Panc1 (cell line): ENCODE measurements around the gene CA10.

ENCODE experiments used
- POLR2AphosphoS5 ChIP-seq: IDR thresholded peaks from 2 replicates; pipeline ENCODE4 v1.6.1; 2012; ENCODE audit warnings: mild to moderate bottlenecking, low read depth, low read length, moderate library complexity
- TF ChIP-seq, protein P1 (sequence below): fragments of 450-650 bp; IDR thresholded peaks from 2 replicates; pipeline ENCODE4 v1.5.1; 2017; ENCODE audit warnings: mild to moderate bottlenecking
- TF ChIP-seq, protein P2 (sequence below), 2 experiments: IDR thresholded peaks; 2 replicates each; pipeline ENCODE4 v1.6.1; 2011 to 2012; ENCODE audit warnings: low read depth in 2 of 2, control low read depth in 1 of 2, low read length in 1 of 2, mild to moderate bottlenecking in 1 of 2, moderate library complexity in 1 of 2; ENCODE audit not compliant: insufficient read depth in 1 of 2

- no peak for TF ChIP-seq POLR2AphosphoS5
- TF ChIP-seq, protein P1, sequence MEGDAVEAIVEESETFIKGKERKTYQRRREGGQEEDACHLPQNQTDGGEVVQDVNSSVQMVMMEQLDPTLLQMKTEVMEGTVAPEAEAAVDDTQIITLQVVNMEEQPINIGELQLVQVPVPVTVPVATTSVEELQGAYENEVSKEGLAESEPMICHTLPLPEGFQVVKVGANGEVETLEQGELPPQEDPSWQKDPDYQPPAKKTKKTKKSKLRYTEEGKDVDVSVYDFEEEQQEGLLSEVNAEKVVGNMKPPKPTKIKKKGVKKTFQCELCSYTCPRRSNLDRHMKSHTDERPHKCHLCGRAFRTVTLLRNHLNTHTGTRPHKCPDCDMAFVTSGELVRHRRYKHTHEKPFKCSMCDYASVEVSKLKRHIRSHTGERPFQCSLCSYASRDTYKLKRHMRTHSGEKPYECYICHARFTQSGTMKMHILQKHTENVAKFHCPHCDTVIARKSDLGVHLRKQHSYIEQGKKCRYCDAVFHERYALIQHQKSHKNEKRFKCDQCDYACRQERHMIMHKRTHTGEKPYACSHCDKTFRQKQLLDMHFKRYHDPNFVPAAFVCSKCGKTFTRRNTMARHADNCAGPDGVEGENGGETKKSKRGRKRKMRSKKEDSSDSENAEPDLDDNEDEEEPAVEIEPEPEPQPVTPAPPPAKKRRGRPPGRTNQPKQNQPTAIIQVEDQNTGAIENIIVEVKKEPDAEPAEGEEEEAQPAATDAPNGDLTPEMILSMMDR = no peak
- TF ChIP-seq, protein P2, sequence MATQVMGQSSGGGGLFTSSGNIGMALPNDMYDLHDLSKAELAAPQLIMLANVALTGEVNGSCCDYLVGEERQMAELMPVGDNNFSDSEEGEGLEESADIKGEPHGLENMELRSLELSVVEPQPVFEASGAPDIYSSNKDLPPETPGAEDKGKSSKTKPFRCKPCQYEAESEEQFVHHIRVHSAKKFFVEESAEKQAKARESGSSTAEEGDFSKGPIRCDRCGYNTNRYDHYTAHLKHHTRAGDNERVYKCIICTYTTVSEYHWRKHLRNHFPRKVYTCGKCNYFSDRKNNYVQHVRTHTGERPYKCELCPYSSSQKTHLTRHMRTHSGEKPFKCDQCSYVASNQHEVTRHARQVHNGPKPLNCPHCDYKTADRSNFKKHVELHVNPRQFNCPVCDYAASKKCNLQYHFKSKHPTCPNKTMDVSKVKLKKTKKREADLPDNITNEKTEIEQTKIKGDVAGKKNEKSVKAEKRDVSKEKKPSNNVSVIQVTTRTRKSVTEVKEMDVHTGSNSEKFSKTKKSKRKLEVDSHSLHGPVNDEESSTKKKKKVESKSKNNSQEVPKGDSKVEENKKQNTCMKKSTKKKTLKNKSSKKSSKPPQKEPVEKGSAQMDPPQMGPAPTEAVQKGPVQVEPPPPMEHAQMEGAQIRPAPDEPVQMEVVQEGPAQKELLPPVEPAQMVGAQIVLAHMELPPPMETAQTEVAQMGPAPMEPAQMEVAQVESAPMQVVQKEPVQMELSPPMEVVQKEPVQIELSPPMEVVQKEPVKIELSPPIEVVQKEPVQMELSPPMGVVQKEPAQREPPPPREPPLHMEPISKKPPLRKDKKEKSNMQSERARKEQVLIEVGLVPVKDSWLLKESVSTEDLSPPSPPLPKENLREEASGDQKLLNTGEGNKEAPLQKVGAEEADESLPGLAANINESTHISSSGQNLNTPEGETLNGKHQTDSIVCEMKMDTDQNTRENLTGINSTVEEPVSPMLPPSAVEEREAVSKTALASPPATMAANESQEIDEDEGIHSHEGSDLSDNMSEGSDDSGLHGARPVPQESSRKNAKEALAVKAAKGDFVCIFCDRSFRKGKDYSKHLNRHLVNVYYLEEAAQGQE (IDR thresholded peaks at IDR 0.05; ENCODE audit: insufficient read depth in 1 of 2, low read depth in 2 of 2, low read length in 1 of 2) = no peak
Observed at GRCh38 chr17:52155301-52155700, 3.2 kb downstream of the CA10 start.
